PC-9 (cell line): ENCODE data around the gene TMTC3. TPM values are rescaled to one million over a fixed set of nuclear protein-coding genes. Genes with fewer than 3 reads are reported as not detected.
"Not testable (repeated sequence)": the region's sequence is repeated elsewhere in the genome, so short reads cannot be mapped to it uniquely, and the experiment has no call there.

Experiments used
- BruUV-seq: library from RNA; stranded (reverse); fragments of 400-500 nt; replicated peaks from 2 replicates; lab custom pipeline; 2021; lab: Mats Ljungman, UMichigan
- CTCF ChIA-PET: fragments of 300-600 bp; sonication (Branson Sonifier 250); formaldehyde crosslinking; loops from one replicate; lab custom pipeline; 2022; ENCODE audit warnings: antibody characterized with exemption; lab: Charles Lee
- POLR2A ChIA-PET: fragments of 300-600 bp; sonication (Branson Sonifier 250); formaldehyde crosslinking; loops from one replicate; lab custom pipeline; 2022; ENCODE audit warnings: antibody characterized with exemption; ENCODE audit not compliant: unreplicated experiment; lab: Charles Lee
- DNase-seq, 2 experiments: peaks; one replicate each; pipeline versions ENCODE4 v3.0.0 to v3.0.0-alpha.2; 2015 to 2022; ENCODE audit warnings: mixed read lengths in 1 of 2
- H2AFZ ChIP-seq: fragments of 200-600 bp; sonication (generic); 2 replicates; pipeline ENCODE4 v1.8.1; 2017; ENCODE audit warnings: antibody characterized with exemption
- H3F3A ChIP-seq: fragments of 200-600 bp; sonication (generic); 2 replicates; pipeline ENCODE4 v1.8.1; 2017; ENCODE audit warnings: antibody characterized with exemption, mild to moderate bottlenecking, low read depth; ENCODE audit not compliant: insufficient read depth
- H3K27ac ChIP-seq: fragments of 200-600 bp; sonication (generic); 2 replicates; pipeline ENCODE4 v1.6.1; 2016; ENCODE audit warnings: mixed run types
- H3K27me3 ChIP-seq: fragments of 200-600 bp; sonication (generic); 2 replicates; pipeline ENCODE4 v1.6.1; 2016; ENCODE audit warnings: low read depth, mixed run types; ENCODE audit not compliant: insufficient read depth
- H3K36me3 ChIP-seq: fragments of 200-600 bp; sonication (generic); 2 replicates; pipeline ENCODE4 v1.6.1; 2016; ENCODE audit warnings: low read depth, mixed run types
- H3K4me1 ChIP-seq: fragments of 200-600 bp; sonication (generic); replicated peaks from 2 replicates; pipeline ENCODE4 v1.6.1; 2016; ENCODE audit warnings: mixed run types; ENCODE audit not compliant: insufficient read depth
- H3K4me2 ChIP-seq: fragments of 200-600 bp; sonication (generic); 2 replicates; pipeline ENCODE4 v1.6.1; 2017; ENCODE audit warnings: mixed run types
- H3K4me3 ChIP-seq: fragments of 200-600 bp; sonication (generic); 2 replicates; pipeline ENCODE4 v1.6.1; 2016; ENCODE audit warnings: mixed run types
- H3K79me2 ChIP-seq: fragments of 200-600 bp; sonication (generic); 2 replicates; pipeline ENCODE4 v1.6.1; 2017; ENCODE audit warnings: low read depth, mixed run types
- H3K9me2 ChIP-seq: fragments of 200-600 bp; sonication (generic); 2 replicates; pipeline ENCODE4 v1.8.1; 2017; ENCODE audit warnings: mild to moderate bottlenecking; ENCODE audit not compliant: insufficient read depth
- H3K9me3 ChIP-seq: fragments of 200-600 bp; sonication (generic); 2 replicates; pipeline ENCODE4 v1.8.1; 2016; ENCODE audit warnings: low read depth; ENCODE audit not compliant: insufficient read depth
- H4K20me1 ChIP-seq: fragments of 200-600 bp; sonication (generic); 2 replicates; pipeline ENCODE4 v1.8.1; 2017; ENCODE audit not compliant: insufficient read depth
- EZH2 ChIP-seq: fragments of 200-600 bp; sonication (generic); IDR thresholded peaks from 2 replicates; pipeline ENCODE4 v1.8.0; 2017; ENCODE audit warnings: antibody characterized with exemption, low read depth
- intact Hi-C: fragments of 100-400 bp; cut with micrococcal nuclease; formaldehyde crosslinking; loops from one replicate; pipeline ENCODE4 v1.10.0; 2022; ENCODE audit not compliant: unreplicated experiment
- total RNA-seq: library from RNA; stranded (reverse); gene quantifications from 2 replicates; pipeline ENCODE4 v1.2.3, GENCODE V29; 2021
- TF ChIP-seq, protein P1 (sequence below): fragments of 200-600 bp; sonication (generic); conservative IDR thresholded peaks from 2 replicates; pipeline ENCODE4 v1.6.1; 2017; ENCODE audit warnings: mixed run types, antibody characterized with exemption, mild to moderate bottlenecking, moderate library complexity

Gene TMTC3
- total RNA-seq, 1 experiment from 2014 or later: 26.4 TPM

- H3K27me3 ChIP-seq: no peaks in the 10 kb centered on the region
- ChIA-PET POLR2A (no interaction called here), CTCF (no interaction called here)
- H3K9me2 ChIP-seq: no peaks in the 10 kb centered on the region
- no peaks in the 10 kb centered on the region for H3F3A ChIP-seq
- H3K4me1 ChIP-seq: no peaks in the 10 kb centered on the region
- no peaks in the 10 kb centered on the region for H4K20me1 ChIP-seq
- H3K4me2 ChIP-seq: no peak overlapping the region
- no peaks in the 10 kb centered on the region for H3K36me3 ChIP-seq
- no peak overlapping the region for H2AFZ ChIP-seq
- no peak for DNase-seq
- TF ChIP-seq EZH2: no peak
- TF ChIP-seq, protein P1, sequence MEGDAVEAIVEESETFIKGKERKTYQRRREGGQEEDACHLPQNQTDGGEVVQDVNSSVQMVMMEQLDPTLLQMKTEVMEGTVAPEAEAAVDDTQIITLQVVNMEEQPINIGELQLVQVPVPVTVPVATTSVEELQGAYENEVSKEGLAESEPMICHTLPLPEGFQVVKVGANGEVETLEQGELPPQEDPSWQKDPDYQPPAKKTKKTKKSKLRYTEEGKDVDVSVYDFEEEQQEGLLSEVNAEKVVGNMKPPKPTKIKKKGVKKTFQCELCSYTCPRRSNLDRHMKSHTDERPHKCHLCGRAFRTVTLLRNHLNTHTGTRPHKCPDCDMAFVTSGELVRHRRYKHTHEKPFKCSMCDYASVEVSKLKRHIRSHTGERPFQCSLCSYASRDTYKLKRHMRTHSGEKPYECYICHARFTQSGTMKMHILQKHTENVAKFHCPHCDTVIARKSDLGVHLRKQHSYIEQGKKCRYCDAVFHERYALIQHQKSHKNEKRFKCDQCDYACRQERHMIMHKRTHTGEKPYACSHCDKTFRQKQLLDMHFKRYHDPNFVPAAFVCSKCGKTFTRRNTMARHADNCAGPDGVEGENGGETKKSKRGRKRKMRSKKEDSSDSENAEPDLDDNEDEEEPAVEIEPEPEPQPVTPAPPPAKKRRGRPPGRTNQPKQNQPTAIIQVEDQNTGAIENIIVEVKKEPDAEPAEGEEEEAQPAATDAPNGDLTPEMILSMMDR: no peak
- H3K27ac ChIP-seq: no peak overlapping the region
- H3K9me3 ChIP-seq: peaks cover 7% of the 10 kb centered on the region; the same call in 1 of the 2 replicates
- no peak overlapping the region for H3K4me3 ChIP-seq
- intact Hi-C loops: no loop called here
- no peaks in the 10 kb centered on the region for H3K79me2 ChIP-seq
- BruUV-seq: no TSS peak
These were observed 64.5 kb downstream of the TMTC3 start for GRCh38 chr12:88206601-88207000.

GRCh38 chr12:88207921-88208620 is 66.0 kb downstream of the TMTC3 start:
- Histone ChIP-seq H4K20me1 (no peaks in the 10 kb centered on the region), H3F3A (no peaks in the 10 kb centered on the region), H3K36me3 (no peaks in the 10 kb centered on the region), H3K27me3 (no peaks in the 10 kb centered on the region), H3K27ac (no peak overlapping the region), H3K4me3 (no peak overlapping the region), H3K9me3 (peaks cover 7% of the 10 kb centered on the region; the same call in 1 of the 2 replicates), H2AFZ (no peak overlapping the region), H3K9me2 (no peaks in the 10 kb centered on the region), H3K4me2 (no peak overlapping the region), H3K79me2 (no peaks in the 10 kb centered on the region), H3K4me1 (no peaks in the 10 kb centered on the region)
- no TSS peak for BruUV-seq
- intact Hi-C loops: no loop called here
- no peak for DNase-seq
- TF ChIP-seq, protein P1: no peak
- TF ChIP-seq EZH2: no peak
- ChIA-PET CTCF (no interaction called here), POLR2A (no interaction called here)

DNA sequence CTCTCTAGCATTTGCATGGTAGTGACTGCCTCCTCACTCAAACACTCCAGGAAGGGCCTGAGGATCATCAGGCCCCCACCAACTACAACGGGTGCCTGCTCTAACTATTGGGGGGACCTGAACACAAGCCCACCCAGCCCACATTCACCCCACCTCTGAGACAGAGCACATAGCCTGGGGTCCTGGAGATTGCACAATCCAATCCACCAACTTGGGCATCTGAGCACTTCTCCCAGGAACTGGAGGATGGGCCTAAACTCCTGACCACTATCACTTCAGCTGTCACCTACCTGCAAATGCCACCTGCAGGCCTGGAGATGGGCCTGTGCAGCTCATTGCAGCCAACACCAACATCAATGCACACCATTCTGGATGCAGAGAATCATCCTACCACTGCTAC is 66.6 kb downstream of the TMTC3 start:
- Histone ChIP-seq H3K36me3 (no peaks in the 10 kb centered on the region), H4K20me1 (no peaks in the 10 kb centered on the region), H3K4me3 (no peak overlapping the region), H3K79me2 (no peaks in the 10 kb centered on the region), H3K27me3 (no peaks in the 10 kb centered on the region), H3K27ac (no peak overlapping the region), H3K4me1 (no peaks in the 10 kb centered on the region), H3F3A (no peaks in the 10 kb centered on the region), H2AFZ (no peak overlapping the region), H3K4me2 (no peak overlapping the region), H3K9me3 (peaks cover 7% of the 10 kb centered on the region; the same call in 1 of the 2 replicates), H3K9me2 (no peaks in the 10 kb centered on the region)
- POLR2A ChIA-PET: no interaction called here
- TF ChIP-seq, protein P1: no peak
- TF ChIP-seq EZH2: no peak
- BruUV-seq: no TSS peak
- DNase-seq: no peak
- CTCF ChIA-PET: no interaction called here
- intact Hi-C loops: no loop called here

- H3K27ac ChIP-seq, H3K4me3 ChIP-seq, H3F3A ChIP-seq, H3K9me2 ChIP-seq, BruUV-seq, H4K20me1 ChIP-seq, H3K36me3 ChIP-seq, H3K79me2 ChIP-seq, H3K27me3 ChIP-seq, intact Hi-C loops, DNase-seq, H2AFZ ChIP-seq, H3K4me2 ChIP-seq, H3K4me1 ChIP-seq, CTCF ChIA-PET, H3K9me3 ChIP-seq: not testable (repeated sequence)
- POLR2A ChIA-PET: interaction anchor here (0.6 kb wide), 1 partner anchor 44 kb away, joined by 30 read pairs; no protein-coding TSS in a partner anchor
These were observed 68.2 kb downstream of the TMTC3 start for GRCh38 chr12:88210311-88210710.
